HEK293T (cell line): ENCODE data around the gene ACTG2.

Experiments
- CTCF ChIA-PET: fragments of 350-600 bp; formaldehyde crosslinking; extraction: SDS; loops from one replicate; lab custom pipeline; 2021; ENCODE audit warnings: antibody characterized with exemption, inconsistent platforms; lab: Yijun Ruan, JAX
- POLR2A ChIA-PET: fragments of 350-600 bp; formaldehyde crosslinking; extraction: SDS; loops from one replicate; lab custom pipeline; 2020; ENCODE audit warnings: antibody characterized with exemption, inconsistent platforms; lab: Yijun Ruan, JAX
- DNase-seq: peaks from one replicate; pipeline ENCODE4 v3.0.0; 2012; ENCODE audit warnings: mixed read lengths; ENCODE audit errors: extremely low spot score
- ARNT ChIP-seq: fragments of 450-650 bp; IDR thresholded peaks from 2 replicates; pipeline ENCODE4 v1.6.1; 2017; ENCODE audit warnings: mild to moderate bottlenecking
- BHLHE40 ChIP-seq: fragments of 450-650 bp; IDR thresholded peaks from 2 replicates; pipeline ENCODE4 v1.6.1; 2016; ENCODE audit warnings: mild to moderate bottlenecking, moderate library complexity, borderline replicate concordance
- CTBP1 ChIP-seq: fragments of 450-650 bp; IDR thresholded peaks from 2 replicates; pipeline ENCODE4 v1.6.1; 2016; ENCODE audit warnings: borderline replicate concordance
- ELF4 ChIP-seq: fragments of 450-650 bp; IDR thresholded peaks from 2 replicates; pipeline ENCODE4 v1.6.1; 2017; ENCODE audit warnings: antibody characterized with exemption
- FOXA1 ChIP-seq: fragments of 450-650 bp; IDR thresholded peaks from 2 replicates; pipeline ENCODE4 v1.6.1; 2016; ENCODE audit warnings: mild to moderate bottlenecking
- FOXK2 ChIP-seq: fragments of 450-650 bp; IDR thresholded peaks from 2 replicates; pipeline ENCODE4 v1.6.1; 2016; ENCODE audit warnings: mild to moderate bottlenecking
- FOXM1 ChIP-seq: fragments of 450-650 bp; IDR thresholded peaks from 2 replicates; pipeline ENCODE4 v1.6.1; 2017; ENCODE audit warnings: mild to moderate bottlenecking, borderline replicate concordance
- HDGF ChIP-seq: fragments of 450-650 bp; IDR thresholded peaks from 2 replicates; pipeline ENCODE4 v1.6.1; 2017; ENCODE audit warnings: antibody characterized with exemption, borderline replicate concordance
- L3MBTL2 ChIP-seq: fragments of 450-650 bp; conservative IDR thresholded peaks from 2 replicates; pipeline ENCODE4 v1.6.1; 2016; ENCODE audit warnings: mild to moderate bottlenecking
- LEF1 ChIP-seq: fragments of 450-650 bp; IDR thresholded peaks from 2 replicates; pipeline ENCODE4 v1.6.1; 2017; ENCODE audit warnings: mild to moderate bottlenecking, borderline replicate concordance
- NFRKB ChIP-seq: fragments of 450-650 bp; IDR thresholded peaks from 2 replicates; pipeline ENCODE4 v1.6.1; 2016; ENCODE audit warnings: mild to moderate bottlenecking, moderate library complexity
- PKNOX1 ChIP-seq: fragments of 450-650 bp; IDR thresholded peaks from 2 replicates; pipeline ENCODE4 v1.6.1; 2016
- SP1 ChIP-seq: fragments of 450-650 bp; IDR thresholded peaks from 2 replicates; pipeline ENCODE4 v1.6.1; 2017
- SUZ12 ChIP-seq: fragments of 450-650 bp; IDR thresholded peaks from 2 replicates; pipeline ENCODE4 v1.6.1; 2016; ENCODE audit warnings: mild to moderate bottlenecking
- TARDBP ChIP-seq: fragments of 450-650 bp; IDR thresholded peaks from 2 replicates; pipeline ENCODE4 v1.6.1; 2016
- ZNF384 ChIP-seq: fragments of 450-650 bp; IDR thresholded peaks from 2 replicates; pipeline ENCODE4 v1.6.1; 2016

Gene ACTG2

GRCh38 chr2:73930386-73930785 is 37.6 kb downstream of the ACTG2 start:
- TF ChIP-seq HDGF (no peak), FOXM1 (no peak), L3MBTL2 (no peak), SP1 (no peak), ARNT (no peak), PKNOX1 (no peak), FOXK2 (no peak), CTBP1 (no peak), ZNF384 (no peak), ELF4 (no peak), LEF1 (no peak), TARDBP (no peak), FOXA1 (no peak), NFRKB (no peak), SUZ12 (no peak), BHLHE40 (no peak)
- no peak for DNase-seq
- ChIA-PET POLR2A (no interaction called here), CTCF (no interaction called here)

- TF ChIP-seq PKNOX1 (no peak), FOXA1 (no peak), FOXM1 (no peak), NFRKB (no peak), ARNT (no peak), BHLHE40 (no peak), L3MBTL2 (no peak), SP1 (no peak), ZNF384 (no peak), FOXK2 (no peak), SUZ12 (no peak), CTBP1 (no peak), ELF4 (no peak), LEF1 (no peak)
- CTCF ChIA-PET = no interaction called here
- no peak for DNase-seq
- POLR2A ChIA-PET = no interaction called here
Observed at GRCh38 chr2:73931531-73932500, 39.0 kb downstream of the ACTG2 start.

- DNase-seq = no peak
- TF ChIP-seq PKNOX1 (no peak), CTBP1 (no peak), NFRKB (no peak), SP1 (no peak), LEF1 (no peak), BHLHE40 (no peak), ARNT (no peak), L3MBTL2 (no peak), ZNF384 (no peak)
- ChIA-PET POLR2A (no interaction called here), CTCF (no interaction called here)
Observed at GRCh38 chr2:73933194-73933593, 40.4 kb downstream of the ACTG2 start.

GRCh38 chr2:73935641-73936040 is 42.8 kb downstream of the ACTG2 start:
- ChIA-PET CTCF (no interaction called here), POLR2A (interaction anchor here (0.8 kb wide), 1 partner anchor 108 kb away, joined by 3 read pairs; no protein-coding TSS in a partner anchor)
- DNase-seq = no peak
- no peak for TF ChIP-seq SP1
- no peak for TF ChIP-seq FOXA1
- no peak for TF ChIP-seq HDGF
- no peak for TF ChIP-seq FOXM1
- TF ChIP-seq BHLHE40 = no peak
- no peak for TF ChIP-seq ELF4
- no peak for TF ChIP-seq NFRKB
- no peak for TF ChIP-seq PKNOX1
- TF ChIP-seq L3MBTL2 = no peak
- no peak for TF ChIP-seq TARDBP
- TF ChIP-seq FOXK2 = no peak

- DNase-seq = no peak
- POLR2A ChIA-PET = interaction anchor here (1.7 kb wide), 1 partner anchor 10 kb away, joined by 6 read pairs; no protein-coding TSS in a partner anchor
- CTCF ChIA-PET = no interaction called here
- TF ChIP-seq CTBP1 (no peak), FOXK2 (no peak), LEF1 (no peak), TARDBP (no peak), HDGF (no peak), NFRKB (no peak), FOXM1 (no peak), BHLHE40 (no peak), SUZ12 (no peak), SP1 (no peak), L3MBTL2 (no peak), PKNOX1 (no peak), FOXA1 (no peak), ZNF384 (no peak), ELF4 (no peak), ARNT (no peak)
Observed at GRCh38 chr2:73937103-73937885, 44.5 kb downstream of the ACTG2 start.
